GM18508 (cell line): Measurements from ENCODE around the gene MKS1.

Experiments used
- ATAC-seq: cut with Tn5 transposase; IDR thresholded peaks from one replicate; pipeline ENCODE4 v1.9.1; 2021; ENCODE audit warnings: moderate number of reproducible peaks; ENCODE audit not compliant: insufficient read depth, unreplicated experiment

The MKS1 gene

GRCh38 chr17:58245428-58246103 lies 26.5 kb upstream of the MKS1 start:
- no peak for ATAC-seq

- no peak for ATAC-seq
These were observed 25.9 kb upstream of the MKS1 start for GRCh38 chr17:58244963-58245362.

- ATAC-seq = no peak
These were observed 23.2 kb upstream of the MKS1 start for GRCh38 chr17:58242171-58242784.

- ATAC-seq = no peak
These were observed 20.9 kb upstream of the MKS1 start for GRCh38 chr17:58239987-58240386.

GRCh38 chr17:58238147-58238634 lies 19.1 kb upstream of the MKS1 start, which contains the start of gene LPO:
TSS of gene LPO (plus strand) at chr17:58238584. CDS start at chr17:58242980, 4,396 bp downstream.
- no peak for ATAC-seq

GRCh38 chr17:58236394-58236793 lies 17.3 kb upstream of the MKS1 start:
- no peak for ATAC-seq

GRCh38 chr17:58235821-58236220 lies 16.8 kb upstream of the MKS1 start:
- no peak for ATAC-seq

GRCh38 chr17:58234512-58234911 lies 15.5 kb upstream of the MKS1 start:
- ATAC-seq = no peak

GRCh38 chr17:58233543-58233942 lies 14.5 kb upstream of the MKS1 start:
- ATAC-seq = no peak

- peak; percentile 60 for ATAC-seq
These were observed 13.7 kb upstream of the MKS1 start for GRCh38 chr17:58232707-58233156.

GRCh38 chr17:58231641-58232040 lies 12.6 kb upstream of the MKS1 start:
- ATAC-seq = no peak

- ATAC-seq = no peak
These were observed 10.8 kb upstream of the MKS1 start for GRCh38 chr17:58229881-58230280.

- ATAC-seq = no peak
These were observed 10.3 kb upstream of the MKS1 start for GRCh38 chr17:58229384-58229783.

GRCh38 chr17:58228679-58229078 lies 9.6 kb upstream of the MKS1 start:
- ATAC-seq = no peak

GRCh38 chr17:58227733-58228132 lies 8.7 kb upstream of the MKS1 start:
- ATAC-seq = no peak

- ATAC-seq = no peak
These were observed 5.3 kb upstream of the MKS1 start for GRCh38 chr17:58224315-58224714.

- no peak for ATAC-seq
These were observed 731 bp upstream of the MKS1 start for GRCh38 chr17:58219789-58220183.

GRCh38 chr17:58217766-58218165 lies 1.3 kb downstream of the MKS1 start:
- ATAC-seq = no peak

- ATAC-seq = no peak
These were observed 3.4 kb downstream of the MKS1 start for GRCh38 chr17:58215685-58216084.

GRCh38 chr17:58210922-58211321 lies 8.1 kb downstream of the MKS1 start:
- no peak for ATAC-seq

GRCh38 chr17:58208344-58208743 lies 10.7 kb downstream of the MKS1 start:
- ATAC-seq = no peak

GRCh38 chr17:58207451-58207850 lies 11.6 kb downstream of the MKS1 start:
- ATAC-seq = no peak
